H9 (cell line): ENCODE measurements around the gene TJAP1. TPM values are rescaled to one million over a fixed set of nuclear protein-coding genes. Genes with fewer than 3 reads are reported as not detected.

Source experiments
- DNase-seq: peaks from one replicate; pipeline ENCODE4 v3.0.0-alpha.2; 2017
- H2AFZ ChIP-seq: one replicate; pipeline ENCODE4 v1.6.1; 2013; ENCODE audit warnings: mild to moderate bottlenecking, low read length, control low read depth, moderate library complexity
- H2AK5ac ChIP-seq: 2 replicates; pipeline ENCODE4 v1.6.1; 2013; ENCODE audit warnings: low read length, control low read depth, mixed read lengths; ENCODE audit not compliant: insufficient read length
- H2BK120ac ChIP-seq: one replicate; pipeline ENCODE4 v1.6.1; 2013; ENCODE audit warnings: low read depth, mild to moderate bottlenecking, low read length, control low read depth, inconsistent platforms; ENCODE audit not compliant: poor library complexity, severe bottlenecking
- H2BK12ac ChIP-seq: 2 replicates; pipeline ENCODE4 v1.6.1; 2013; ENCODE audit warnings: low read length, control low read depth, mixed read lengths, low read depth; ENCODE audit not compliant: insufficient read length
- H2BK15ac ChIP-seq: 2 replicates; pipeline ENCODE4 v1.6.1; 2013; ENCODE audit warnings: low read depth, low read length, control low read depth
- H2BK20ac ChIP-seq: one replicate; pipeline ENCODE4 v1.6.1; 2013; ENCODE audit warnings: low read depth, mild to moderate bottlenecking, low read length, control low read depth, inconsistent platforms; ENCODE audit not compliant: poor library complexity, severe bottlenecking
- H2BK5ac ChIP-seq: 2 replicates; pipeline ENCODE4 v1.6.1; 2013; ENCODE audit warnings: low read length, control low read depth, mixed read lengths; ENCODE audit not compliant: insufficient read length
- H3K14ac ChIP-seq: 2 replicates; pipeline ENCODE4 v1.6.1; 2013; ENCODE audit warnings: low read length, control low read depth; ENCODE audit not compliant: insufficient read depth
- H3K18ac ChIP-seq: 2 replicates; pipeline ENCODE4 v1.6.1; 2013; ENCODE audit warnings: low read depth, mild to moderate bottlenecking, mixed read lengths, low read length, control low read depth; ENCODE audit not compliant: insufficient read length
- H3K23ac ChIP-seq: 2 replicates; pipeline ENCODE4 v1.6.1; 2013; ENCODE audit warnings: low read length, control low read depth, mixed read lengths, low read depth; ENCODE audit not compliant: insufficient read length
- H3K23me2 ChIP-seq: 2 replicates; pipeline ENCODE4 v1.6.1; 2013; ENCODE audit warnings: low read depth, mild to moderate bottlenecking, mixed read lengths, low read length, control low read depth; ENCODE audit not compliant: insufficient read length, poor library complexity, severe bottlenecking
- H3K27ac ChIP-seq: 2 replicates; pipeline ENCODE4 v1.5.1; 2013; ENCODE audit warnings: low read length, control low read depth, mixed read lengths, low read depth; ENCODE audit not compliant: insufficient read length
- H3K27me3 ChIP-seq: 2 replicates; pipeline ENCODE4 v1.6.1; 2013; ENCODE audit warnings: low read length, control low read depth, inconsistent platforms; ENCODE audit not compliant: insufficient read depth
- H3K4ac ChIP-seq: 2 replicates; pipeline ENCODE4 v1.6.1; 2013; ENCODE audit warnings: low read depth, mild to moderate bottlenecking, control low read depth, inconsistent platforms, low read length, moderate library complexity
- H3K4me1 ChIP-seq: 2 replicates; pipeline ENCODE4 v1.6.1; 2013; ENCODE audit warnings: low read length, control low read depth, inconsistent platforms; ENCODE audit not compliant: insufficient read depth
- H3K4me2 ChIP-seq: 2 replicates; pipeline ENCODE4 v1.6.1; 2013; ENCODE audit warnings: low read length, control low read depth, mixed read lengths; ENCODE audit not compliant: insufficient read length, insufficient read depth
- H3K56ac ChIP-seq: 2 replicates; pipeline ENCODE4 v1.6.1; 2013; ENCODE audit warnings: low read depth, mild to moderate bottlenecking, mixed read lengths, low read length, control low read depth; ENCODE audit not compliant: insufficient read length
- H3K79me1 ChIP-seq: 2 replicates; pipeline ENCODE4 v1.6.1; 2013; ENCODE audit warnings: low read depth, mild to moderate bottlenecking, moderate library complexity, low read length, control low read depth, inconsistent platforms; ENCODE audit not compliant: insufficient read depth, poor library complexity, severe bottlenecking
- H3K79me2 ChIP-seq: 2 replicates; pipeline ENCODE4 v1.6.1; 2013; ENCODE audit warnings: low read length, control low read depth, inconsistent platforms; ENCODE audit not compliant: insufficient read depth
- H3K9ac ChIP-seq: 2 replicates; pipeline ENCODE4 v1.6.1; 2013; ENCODE audit warnings: low read length, control low read depth, mixed read lengths; ENCODE audit not compliant: insufficient read length; ENCODE audit errors: extremely low read depth
- H3K9me3 ChIP-seq: one replicate; pipeline ENCODE4 v1.6.1; 2013; ENCODE audit warnings: low read depth, low read length, inconsistent platforms; ENCODE audit not compliant: control insufficient read depth
- H3T11ph ChIP-seq: one replicate; pipeline ENCODE4 v1.6.1; 2013; ENCODE audit warnings: mild to moderate bottlenecking, low read length, control low read depth, inconsistent platforms
- H4K20me1 ChIP-seq: one replicate; pipeline ENCODE4 v1.6.1; 2013; ENCODE audit not compliant: control insufficient read depth, insufficient read length, insufficient read depth
- H4K5ac ChIP-seq: 2 replicates; pipeline ENCODE4 v1.6.1; 2013; ENCODE audit warnings: low read depth, mild to moderate bottlenecking, mixed read lengths, low read length, control low read depth; ENCODE audit not compliant: insufficient read length
- H4K8ac ChIP-seq: replicated peaks from 2 replicates; pipeline ENCODE4 v1.6.1; 2013; ENCODE audit warnings: low read length, control low read depth, mixed read lengths, low read depth; ENCODE audit not compliant: insufficient read length
- H4K91ac ChIP-seq: 2 replicates; pipeline ENCODE4 v1.6.1; 2013; ENCODE audit warnings: low read depth, mild to moderate bottlenecking, moderate library complexity, mixed read lengths, low read length, control low read depth; ENCODE audit not compliant: insufficient read length
- H3K27ac Mint-ChIP-seq, 3 experiments: 2 replicates in 2 of 3; 3 replicates in 1 of 3; pipeline ENCODE4 v1.8.0; 2020 to 2021; ENCODE audit warnings: mixed read lengths in 3 of 3, mild to moderate bottlenecking in 1 of 3, moderate library complexity in 1 of 3
- H3K27me3 Mint-ChIP-seq: 2 replicates; pipeline ENCODE4 v1.8.0; 2021; ENCODE audit warnings: low read depth, mild to moderate bottlenecking, moderate library complexity, mixed read lengths
- H3K36me3 Mint-ChIP-seq, 3 experiments: 2 replicates in 2 of 3; 3 replicates in 1 of 3; pipeline ENCODE4 v1.8.0; 2020 to 2021; ENCODE audit warnings: low read depth in 3 of 3, mixed read lengths in 3 of 3; ENCODE audit not compliant: insufficient read depth in 1 of 3
- H3K4me1 Mint-ChIP-seq, 2 experiments: 2 replicates each; pipeline ENCODE4 v1.8.0; 2020; ENCODE audit warnings: mixed read lengths in 2 of 2
- H3K4me3 Mint-ChIP-seq, 2 experiments: 2 replicates in 1 of 2; 3 replicates in 1 of 2; pipeline ENCODE4 v1.8.0; 2020 to 2021; ENCODE audit warnings: mild to moderate bottlenecking in 2 of 2, mixed read lengths in 2 of 2, moderate library complexity in 1 of 2
- H3K9me3 Mint-ChIP-seq, 2 experiments: 2 replicates in 1 of 2; 3 replicates in 1 of 2; pipeline ENCODE4 v1.8.0; 2020; ENCODE audit warnings: mild to moderate bottlenecking in 2 of 2, mixed read lengths in 2 of 2, moderate library complexity in 1 of 2
- CTCF ChIP-seq: fragments of 200-600 bp; sonication (generic); conservative IDR thresholded peaks from 3 replicates; pipeline ENCODE4 v1.8.0; 2021; ENCODE audit warnings: antibody characterized with exemption, mild to moderate bottlenecking
- WGBS: extraction: QIAGEN DNeasy Blood & Tissue Kit; methylation state at CpG from one replicate; pipeline ENCODE4 v1.1.7; 2013; ENCODE audit warnings: missing lambda C conversion rate, low lambda C conversion rate, mixed read lengths; ENCODE audit not compliant: insufficient read length; ENCODE audit errors: extremely low coverage; 5-methylcytosine and 5-hydroxymethylcytosine counted together
- total RNA-seq: library from RNA; stranded (reverse); gene quantifications from 2 replicates; pipeline ENCODE4 v1.2.1, GENCODE V29; 2021

The TJAP1 gene
- total RNA-seq, 1 experiment from 2014 or later = 45.1 TPM

- whole genome bisulfite sequencing = no CpG with 5 or more reads among the region's 6 CpGs
- H3K79me2 ChIP-seq = no peaks in the 10 kb centered on the region
- DNase-seq = no peak
- no peak overlapping the region for H2BK120ac ChIP-seq
- no peak overlapping the region for H3K18ac ChIP-seq
- no peak overlapping the region for H3K23ac ChIP-seq
- no peaks in the 10 kb centered on the region for H3K9me3 ChIP-seq
- H3K27ac Mint-ChIP-seq = no peak overlapping the region
- H3K27ac ChIP-seq = no peak overlapping the region
- peaks cover 5% of the 10 kb centered on the region for H3K23me2 ChIP-seq
- H3K36me3 Mint-ChIP-seq = peaks cover 22 to 50% (median 37%) of the 10 kb centered on the region in 3 experiments
- no peaks in the 10 kb centered on the region for H3K79me1 ChIP-seq
- H4K5ac ChIP-seq = no peak overlapping the region
- peaks cover 8% of the 10 kb centered on the region; the same call in 1 of the 2 replicates for H3K27me3 ChIP-seq
- peaks cover 8 to 12% of the 10 kb centered on the region in 2 experiments for H3K4me1 Mint-ChIP-seq
- H3K4me3 Mint-ChIP-seq = no peak overlapping the region
- H2BK12ac ChIP-seq = no peak overlapping the region
- no peak overlapping the region for H3K56ac ChIP-seq
- no peak overlapping the region for H2BK15ac ChIP-seq
- no peaks in the 10 kb centered on the region for H3K4me1 ChIP-seq
- H2AK5ac ChIP-seq = no peak overlapping the region
- H3K4me2 ChIP-seq = no peak overlapping the region
- H2AFZ ChIP-seq = no peak overlapping the region
- TF ChIP-seq CTCF = peak; percentile 20; the same call in 1 of the 3 replicates
- H3T11ph ChIP-seq = no peak overlapping the region
- H3K27me3 Mint-ChIP-seq = peaks cover 28% of the 10 kb centered on the region
- no peaks in the 10 kb centered on the region for H4K20me1 ChIP-seq
- H4K8ac ChIP-seq = no peak overlapping the region
- H3K4ac ChIP-seq = no peak overlapping the region
- H3K14ac ChIP-seq = no peak overlapping the region
- H3K9me3 Mint-ChIP-seq = peaks cover 2 to 3% of the 10 kb centered on the region in 2 experiments; a peak in 3 of 5 replicates
- H2BK5ac ChIP-seq = no peak overlapping the region
- no peak overlapping the region for H2BK20ac ChIP-seq
- no peak overlapping the region for H4K91ac ChIP-seq
- H3K9ac ChIP-seq = no peak overlapping the region
Observed at GRCh38 chr6:43505718-43506117, 28.3 kb downstream of the TJAP1 start.
